IPS-18c (cell line): ENCODE measurements around the gene SMDT1.
"Not testable (repeated sequence)": the region's sequence is repeated elsewhere in the genome, so short reads cannot be mapped to it uniquely, and the experiment has no call there.

Source experiments
- H3K4me3 ChIP-seq: 2 replicates; pipeline ENCODE4 v1.7.0; 2013; ENCODE audit warnings: low read depth, mild to moderate bottlenecking, low read length, moderate library complexity; ENCODE audit not compliant: insufficient read depth
- H3K9me3 ChIP-seq: one replicate; pipeline ENCODE4 v1.6.1; 2013; ENCODE audit warnings: mild to moderate bottlenecking, low read length, moderate library complexity; ENCODE audit not compliant: control insufficient read depth, insufficient read depth

SMDT1 gene

GRCh38 chr22:42130182-42130581 lies 50.7 kb downstream of the SMDT1 start:
- H3K9me3 ChIP-seq, H3K4me3 ChIP-seq: not testable (repeated sequence)

DNA sequence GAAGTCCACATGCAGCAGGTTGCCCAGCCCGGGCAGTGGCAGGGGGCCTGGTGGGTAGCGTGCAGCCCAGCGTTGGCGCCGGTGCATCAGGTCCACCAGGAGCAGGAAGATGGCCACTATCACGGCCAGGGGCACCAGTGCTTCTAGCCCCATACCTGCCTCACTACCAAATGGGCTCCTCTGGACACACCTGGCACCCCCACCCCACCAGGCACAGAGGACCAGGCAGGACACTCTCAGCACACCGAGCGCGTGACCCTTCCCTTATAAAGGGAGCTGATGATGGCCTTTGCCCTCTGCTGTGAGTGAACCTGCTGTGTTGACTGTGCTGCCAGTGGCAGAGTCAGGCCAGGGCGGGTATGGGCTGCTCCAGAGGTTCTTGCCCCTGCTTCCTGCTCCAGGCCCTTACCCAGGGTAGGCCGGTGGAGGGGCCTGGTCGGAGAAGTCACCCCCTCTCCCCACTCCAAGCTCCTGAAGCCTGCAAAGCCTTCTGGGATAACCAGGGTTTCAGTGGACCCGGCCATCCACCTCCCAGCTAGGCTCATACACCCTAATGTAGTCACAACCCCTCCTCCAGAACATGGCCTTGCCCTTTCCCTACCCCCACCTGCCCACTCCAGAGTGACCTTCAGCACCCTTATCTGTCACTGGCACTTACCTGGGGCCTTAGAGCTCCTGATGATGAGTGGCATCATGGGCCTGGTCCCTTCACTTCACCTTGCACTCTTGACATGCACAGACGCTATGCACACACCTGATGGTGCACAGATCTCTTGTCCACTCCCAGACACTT lies 51.3 kb downstream of the SMDT1 start, which contains the start of gene CYP2D6:
Gene CYP2D6, minus strand, starts transcription at position 172 of the 793 bp plus-strand sequence. Its CDS starts 19 bp downstream, at position 153.
- H3K4me3 ChIP-seq = not testable (repeated sequence)

GRCh38 chr22:42131562-42131961 lies 52.1 kb downstream of the SMDT1 start:
- H3K4me3 ChIP-seq = no peak overlapping the region
- peaks cover 5% of the 10 kb centered on the region for H3K9me3 ChIP-seq

More for the DNA sequence above, 51.3 kb downstream of the SMDT1 start, which contains the start of gene CYP2D6:
- not testable (repeated sequence) for H3K9me3 ChIP-seq

DNA sequence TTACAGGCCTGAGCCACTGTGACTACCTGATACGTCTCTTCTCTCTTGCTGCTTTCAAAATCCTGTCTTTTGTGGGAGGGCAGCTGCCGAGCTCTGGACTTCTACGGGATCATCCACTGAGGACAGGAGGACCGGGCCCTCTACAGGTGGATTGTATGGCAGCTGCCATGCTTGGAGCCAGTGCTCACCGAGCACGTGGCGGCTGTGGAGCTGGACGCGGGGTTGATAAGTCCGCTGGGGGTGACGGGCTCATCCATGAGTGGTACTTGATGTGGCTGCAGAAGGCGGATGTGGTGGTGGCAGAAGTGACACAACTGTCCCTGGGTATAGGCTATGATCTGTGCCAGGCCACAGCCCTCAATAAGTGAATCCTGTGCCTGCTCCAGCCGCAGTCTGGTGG lies 53.0 kb downstream of the SMDT1 start:
- peaks cover 2% of the 10 kb centered on the region for H3K9me3 ChIP-seq
- no peak overlapping the region for H3K4me3 ChIP-seq
